Karpas-422 (cell line): ENCODE data around the gene MATR3. TPM values are rescaled to one million over a fixed set of nuclear protein-coding genes. Genes with fewer than 3 reads are reported as not detected.
"Not testable (repeated sequence)": the region's sequence is repeated elsewhere in the genome, so short reads cannot be mapped to it uniquely, and the experiment has no call there.

Source experiments
- DNase-seq: peaks from one replicate; pipeline ENCODE4 v3.0.0-alpha.2; 2015
- H2AFZ ChIP-seq: fragments of 200-600 bp; sonication (generic); 2 replicates; pipeline ENCODE4 v1.6.1; 2014; ENCODE audit warnings: antibody characterized with exemption, low read length, mixed read lengths
- H3K27ac ChIP-seq: fragments of 200-600 bp; sonication (generic); 2 replicates; pipeline ENCODE4 v1.5.1; 2014; ENCODE audit warnings: mild to moderate bottlenecking, low read length, moderate library complexity
- H3K27me3 ChIP-seq: fragments of 200-600 bp; sonication (generic); 2 replicates; pipeline ENCODE4 v1.6.1; 2014; ENCODE audit warnings: low read length, mixed read lengths
- H3K36me3 ChIP-seq: fragments of 200-600 bp; sonication (generic); 2 replicates; pipeline ENCODE4 v1.6.1; 2014; ENCODE audit warnings: low read length, mixed read lengths; ENCODE audit not compliant: insufficient read depth
- H3K4me1 ChIP-seq: fragments of 200-600 bp; sonication (generic); 2 replicates; pipeline ENCODE4 v1.6.1; 2014; ENCODE audit warnings: mild to moderate bottlenecking, low read length, mixed read lengths
- H3K4me2 ChIP-seq: fragments of 200-600 bp; sonication (generic); 2 replicates; pipeline ENCODE4 v1.6.1; 2014; ENCODE audit warnings: low read length, low read depth, mild to moderate bottlenecking; ENCODE audit not compliant: poor library complexity, severe bottlenecking
- H3K4me3 ChIP-seq: fragments of 200-600 bp; sonication (generic); 2 replicates; pipeline ENCODE4 v1.5.1; 2014; ENCODE audit warnings: mild to moderate bottlenecking, antibody characterized with exemption, low read length, mixed read lengths
- H3K79me2 ChIP-seq: fragments of 200-600 bp; sonication (generic); 2 replicates; pipeline ENCODE4 v1.6.1; 2014; ENCODE audit warnings: mild to moderate bottlenecking, low read length, mixed read lengths
- H3K9ac ChIP-seq: fragments of 200-600 bp; sonication (generic); 2 replicates; pipeline ENCODE4 v1.6.0; 2014; ENCODE audit warnings: low read length
- H3K9me2 ChIP-seq: fragments of 200-600 bp; sonication (generic), shearing (Covaris generic); replicated peaks from 2 replicates; pipeline ENCODE4 v1.6.0; 2014; ENCODE audit warnings: mild to moderate bottlenecking, low read length, moderate library complexity; ENCODE audit not compliant: insufficient read depth
- H3K9me3 ChIP-seq: fragments of 300-700, 200-600 bp; sonication (generic); 2 replicates; pipeline ENCODE4 v1.6.1; 2014; ENCODE audit warnings: low read length, mixed read lengths
- H4K20me1 ChIP-seq: fragments of 200-600 bp; sonication (generic); 2 replicates; pipeline ENCODE4 v1.6.1; 2014; ENCODE audit warnings: mild to moderate bottlenecking, antibody characterized with exemption, low read length, low read depth; ENCODE audit not compliant: insufficient read depth
- total RNA-seq: library from RNA; depleted of rRNA; stranded (reverse); fragments of >200 nt; shearing (Covaris generic); gene quantifications from 2 replicates; pipeline ENCODE4 v1.2.3, GENCODE V29; 2014; ENCODE audit warnings: low replicate concordance

MATR3 gene
- total RNA-seq, 1 experiment from 2014 or later = 245 TPM

GRCh38 chr5:139355900-139356299, 62.4 kb downstream of the MATR3 start:
- H3K4me2 ChIP-seq, DNase-seq, H3K4me1 ChIP-seq, H3K9me3 ChIP-seq, H3K27me3 ChIP-seq, H3K4me3 ChIP-seq, H3K9ac ChIP-seq, H2AFZ ChIP-seq, H3K9me2 ChIP-seq, H3K27ac ChIP-seq: not testable (repeated sequence)
- Histone ChIP-seq H3K79me2 (peaks cover 100% of the 10 kb centered on the region), H3K36me3 (peaks cover 24% of the 10 kb centered on the region), H4K20me1 (peaks cover 32% of the 10 kb centered on the region; the same call in 1 of the 2 replicates)

- Histone ChIP-seq H3K36me3 (peaks cover 15% of the 10 kb centered on the region), H3K4me3 (no peak overlapping the region), H2AFZ (no peak overlapping the region), H3K4me1 (no peaks in the 10 kb centered on the region), H3K4me2 (no peak overlapping the region), H3K9me2 (no peaks in the 10 kb centered on the region), H3K9me3 (no peaks in the 10 kb centered on the region), H3K9ac (no peak overlapping the region), H4K20me1 (peaks cover 27% of the 10 kb centered on the region; the same call in 1 of the 2 replicates), H3K27me3 (no peaks in the 10 kb centered on the region), H3K27ac (no peak overlapping the region), H3K79me2 (peaks cover 95% of the 10 kb centered on the region)
- no peak for DNase-seq
Measured at GRCh38 chr5:139358064-139358463, 64.5 kb downstream of the MATR3 start.

- no peak for DNase-seq
- Histone ChIP-seq H4K20me1 (peaks cover 29% of the 10 kb centered on the region), H3K27ac (no peak overlapping the region), H3K27me3 (no peaks in the 10 kb centered on the region), H3K36me3 (peaks cover 14% of the 10 kb centered on the region), H3K9me2 (no peaks in the 10 kb centered on the region), H2AFZ (no peak overlapping the region), H3K9me3 (no peaks in the 10 kb centered on the region), H3K4me3 (no peak overlapping the region), H3K4me2 (no peak overlapping the region), H3K9ac (no peak overlapping the region), H3K79me2 (peaks cover 82% of the 10 kb centered on the region), H3K4me1 (no peaks in the 10 kb centered on the region)
Measured at GRCh38 chr5:139360384-139360783, 66.8 kb downstream of the MATR3 start.

GRCh38 chr5:139361835-139362429, 68.4 kb downstream of the MATR3 start:
- Histone ChIP-seq H3K27me3 (no peaks in the 10 kb centered on the region), H3K9me3 (no peaks in the 10 kb centered on the region), H4K20me1 (peaks cover 27% of the 10 kb centered on the region), H3K4me2 (no peak overlapping the region), H3K79me2 (peaks cover 66% of the 10 kb centered on the region), H3K9ac (no peak overlapping the region), H3K9me2 (no peaks in the 10 kb centered on the region), H3K36me3 (peaks cover 21% of the 10 kb centered on the region), H3K27ac (no peak overlapping the region), H2AFZ (no peak overlapping the region), H3K4me1 (no peaks in the 10 kb centered on the region), H3K4me3 (no peak overlapping the region)
- no peak for DNase-seq

DNA sequence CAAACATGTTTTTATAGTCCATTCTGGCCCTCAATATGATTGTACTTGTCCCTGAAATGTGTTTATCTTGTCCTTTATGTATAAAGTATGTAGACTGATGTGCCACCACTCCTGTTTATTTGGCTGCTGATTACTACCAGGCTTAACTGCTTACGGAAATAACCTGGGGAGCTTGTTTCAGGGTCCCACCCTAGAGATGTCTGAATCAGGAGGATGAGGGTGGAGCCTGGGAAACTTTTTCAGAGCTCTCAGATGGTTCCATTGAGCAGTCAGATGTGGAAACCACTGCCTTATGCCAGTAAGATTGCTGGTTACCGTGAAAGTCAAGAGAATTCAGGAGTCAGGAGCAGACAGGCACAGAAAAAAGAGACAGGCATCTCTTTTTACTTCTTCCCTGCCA, 70.4 kb downstream of the MATR3 start:
- DNase-seq = no peak
- Histone ChIP-seq H3K9me2 (no peaks in the 10 kb centered on the region), H3K79me2 (peaks cover 46% of the 10 kb centered on the region), H3K4me2 (no peak overlapping the region), H3K4me1 (peaks cover 3% of the 10 kb centered on the region; the same call in 1 of the 2 replicates), H3K36me3 (peaks cover 32% of the 10 kb centered on the region), H3K27ac (no peak overlapping the region), H4K20me1 (peaks cover 18% of the 10 kb centered on the region), H3K4me3 (no peak overlapping the region), H3K9me3 (no peaks in the 10 kb centered on the region), H3K27me3 (no peaks in the 10 kb centered on the region), H2AFZ (no peak overlapping the region), H3K9ac (no peak overlapping the region)

GRCh38 chr5:139364466-139364865, 70.9 kb downstream of the MATR3 start:
- peaks cover 41% of the 10 kb centered on the region for H3K79me2 ChIP-seq
- H3K36me3 ChIP-seq = peaks cover 34% of the 10 kb centered on the region
- no peak overlapping the region for H3K4me3 ChIP-seq
- DNase-seq = no peak
- no peak overlapping the region for H3K4me2 ChIP-seq
- H3K27ac ChIP-seq = no peak overlapping the region
- no peaks in the 10 kb centered on the region for H3K9me2 ChIP-seq
- peaks cover 4% of the 10 kb centered on the region; the same call in 1 of the 2 replicates for H3K4me1 ChIP-seq
- no peak overlapping the region for H2AFZ ChIP-seq
- H3K9me3 ChIP-seq = no peaks in the 10 kb centered on the region
- no peak overlapping the region for H3K9ac ChIP-seq
- no peaks in the 10 kb centered on the region for H3K27me3 ChIP-seq
- peaks cover 13% of the 10 kb centered on the region for H4K20me1 ChIP-seq

DNA sequence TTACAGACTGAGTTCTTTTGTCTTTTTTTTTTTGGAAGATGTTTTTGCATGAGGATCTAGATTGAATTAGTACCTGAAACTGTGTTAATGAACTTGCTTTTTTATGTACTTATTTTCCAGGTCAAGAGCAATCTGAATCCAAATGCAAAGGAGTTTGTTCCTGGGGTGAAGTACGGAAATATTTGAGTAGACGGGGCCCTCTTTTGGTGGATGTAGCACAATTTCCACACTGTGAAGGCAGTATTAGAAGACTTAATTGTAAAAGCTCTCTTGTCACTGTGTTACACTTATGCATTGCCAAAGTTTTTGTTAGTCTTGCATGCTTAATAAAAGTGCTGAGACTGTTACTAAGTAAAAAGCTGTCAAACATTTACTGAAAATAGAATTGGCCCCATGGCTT, 75.1 kb downstream of the MATR3 start:
- Histone ChIP-seq H3K4me1 (peaks cover 4% of the 10 kb centered on the region; the same call in 1 of the 2 replicates), H3K4me2 (no peak overlapping the region), H3K9me2 (no peaks in the 10 kb centered on the region), H2AFZ (no peak overlapping the region), H3K9ac (no peak overlapping the region), H3K79me2 (peaks cover 4% of the 10 kb centered on the region), H4K20me1 (peaks cover 5% of the 10 kb centered on the region; the same call in 1 of the 2 replicates), H3K27ac (no peak overlapping the region), H3K36me3 (peaks cover 38% of the 10 kb centered on the region), H3K4me3 (no peak overlapping the region), H3K27me3 (no peaks in the 10 kb centered on the region), H3K9me3 (no peaks in the 10 kb centered on the region)
- DNase-seq = no peak

DNA sequence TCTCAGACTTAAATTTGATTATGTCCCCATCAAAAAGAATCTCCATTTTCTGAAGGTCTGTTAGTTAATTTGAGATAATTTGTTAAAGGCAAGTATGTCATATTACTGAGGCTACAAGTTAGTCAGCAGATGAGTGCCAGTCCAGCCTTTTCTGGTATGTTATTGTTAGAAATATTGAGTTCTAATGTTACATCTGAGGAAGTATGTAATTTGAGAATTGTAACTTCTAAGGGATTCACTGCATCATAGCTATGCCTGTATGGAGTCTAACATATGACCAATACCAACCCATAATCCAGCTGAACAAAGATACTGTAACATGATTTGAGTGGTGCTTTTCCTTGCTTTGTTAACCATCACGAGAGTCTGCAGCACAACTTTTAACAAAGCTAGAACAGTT, 75.6 kb downstream of the MATR3 start:
- H3K9me2 ChIP-seq = no peaks in the 10 kb centered on the region
- no peak overlapping the region for H3K27ac ChIP-seq
- no peaks in the 10 kb centered on the region for H3K9me3 ChIP-seq
- no peak for DNase-seq
- H3K79me2 ChIP-seq = no peaks in the 10 kb centered on the region; the same call in 1 of the 2 replicates
- no peak overlapping the region for H3K9ac ChIP-seq
- H3K4me2 ChIP-seq = no peak overlapping the region
- no peaks in the 10 kb centered on the region for H4K20me1 ChIP-seq
- peaks cover 4% of the 10 kb centered on the region; the same call in 1 of the 2 replicates for H3K4me1 ChIP-seq
- peaks cover 33% of the 10 kb centered on the region; the same call in 1 of the 2 replicates for H3K36me3 ChIP-seq
- H2AFZ ChIP-seq = no peak overlapping the region
- no peak overlapping the region for H3K4me3 ChIP-seq
- no peaks in the 10 kb centered on the region for H3K27me3 ChIP-seq
